D721Med (cell line): Measurements from ENCODE around the gene KLB.
"Not testable (repeated sequence)": the region's sequence is repeated elsewhere in the genome, so short reads cannot be mapped to it uniquely, and the experiment has no call there.

ENCODE experiments used
- DNase-seq: peaks from one replicate; pipeline ENCODE4 v3.0.0; 2011; ENCODE audit warnings: low spot score; ENCODE audit not compliant: insufficient read length
- FAIRE-seq: peaks from 2 replicates; lab custom pipeline; 2011; peaks lifted over from hg19 to GRCh38; lab: Jason Lieb, UNC
- CTCF ChIP-seq: IDR thresholded peaks from 2 replicates; pipeline ENCODE4 v1.5.1; 2012; ENCODE audit warnings: mild to moderate bottlenecking, control low read depth; ENCODE audit not compliant: insufficient read depth; ENCODE audit errors: missing control alignments

KLB gene

DNA sequence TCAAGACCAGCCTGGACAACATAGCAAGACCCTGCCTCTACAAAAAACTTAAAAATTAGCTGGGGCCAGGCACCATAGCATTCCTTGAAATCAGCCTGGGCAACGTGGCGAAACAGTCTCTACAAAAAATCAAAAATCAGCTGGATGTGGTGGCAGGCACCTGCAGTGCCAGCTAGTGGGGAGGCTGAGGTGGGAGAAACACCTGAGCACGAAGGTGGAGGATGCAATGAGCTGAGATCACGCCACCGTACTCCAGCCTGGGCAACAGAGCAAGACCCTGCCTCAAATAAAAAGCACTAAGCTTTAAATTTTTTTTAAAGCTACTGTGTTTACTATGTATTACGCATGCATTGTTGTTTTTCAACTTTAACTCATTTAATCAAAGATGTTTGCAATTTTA lies 48.8 kb downstream of the KLB start:
- FAIRE-seq (no peak), DNase-seq (no peak)
- no peak for TF ChIP-seq CTCF

GRCh38 chr4:39456946-39457763 lies 50.4 kb downstream of the KLB start:
- FAIRE-seq = no peak
- no peak for TF ChIP-seq CTCF
- no peak for DNase-seq

GRCh38 chr4:39458161-39458504 lies 51.4 kb downstream of the KLB start:
- not testable (repeated sequence) for FAIRE-seq, DNase-seq

DNA sequence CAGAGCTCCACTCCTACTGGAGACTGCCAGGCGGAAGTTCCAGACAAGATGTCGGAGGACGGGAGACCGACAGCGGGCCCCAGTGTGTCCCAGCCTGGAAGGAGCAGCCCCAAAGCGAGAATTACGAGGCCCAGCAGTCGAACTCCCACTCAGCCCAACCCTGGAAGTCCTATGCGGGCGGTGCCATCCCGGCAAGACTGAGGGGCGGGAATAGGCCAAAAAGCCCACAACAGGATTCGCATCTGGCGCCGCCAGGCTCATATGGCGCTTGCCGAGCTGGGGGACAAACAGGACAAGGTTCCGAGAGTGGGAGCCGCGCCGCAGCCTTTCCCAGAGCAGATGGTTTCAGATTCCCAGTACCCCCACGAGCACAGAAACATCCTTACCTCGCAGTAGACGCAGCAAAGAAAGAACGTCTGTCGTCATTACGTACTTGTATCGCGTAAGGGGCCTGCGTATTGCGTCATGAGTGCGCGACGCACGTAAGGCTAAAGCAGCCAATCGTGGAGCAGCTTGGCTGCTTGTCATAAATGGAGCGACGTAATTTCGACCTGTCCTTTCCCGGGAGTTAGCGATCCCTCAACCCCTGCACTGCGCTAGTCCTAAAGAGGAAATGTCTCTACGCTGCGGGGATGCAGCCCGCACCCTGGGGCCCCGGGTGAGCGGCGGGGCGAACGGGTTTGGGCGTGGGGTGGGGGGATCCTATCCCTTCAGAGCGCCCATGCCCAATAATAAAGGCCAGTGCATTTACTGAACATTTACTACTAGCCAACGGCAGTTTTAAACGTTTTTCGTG lies 52.0 kb downstream of the KLB start, which contains the start of the genes LIAS and RPL9:
LIAS (plus strand) TSS at position 552 of the 796 bp plus-strand sequence; CDS start at position 614, 62 bp downstream.
RPL9 (minus strand) TSS at position 418 of the 796 bp plus-strand sequence. CDS start 483 bp downstream, outside the sequence.
- no peak for TF ChIP-seq CTCF
- DNase-seq (peak; percentile 87), FAIRE-seq (peak; percentile 72)

GRCh38 chr4:39464886-39465501 lies 58.3 kb downstream of the KLB start:
- TF ChIP-seq CTCF = no peak
- DNase-seq = no peak
- FAIRE-seq = peak; percentile 67

- DNase-seq (no peak), FAIRE-seq (no peak)
- TF ChIP-seq CTCF = no peak
Measured at GRCh38 chr4:39466747-39467146, 60.0 kb downstream of the KLB start.

- no peak for TF ChIP-seq CTCF
- no peak for FAIRE-seq
Measured at GRCh38 chr4:39467464-39467863, 60.7 kb downstream of the KLB start.

More at GRCh38 chr4:39467464-39467863, 60.7 kb downstream of the KLB start:
- DNase-seq = no peak
